Midbrain (tissue), 1 donor: Measurements from ENCODE around the gene KDELR3.
"Not testable (repeated sequence)": the region's sequence is repeated elsewhere in the genome, so short reads cannot be mapped to it uniquely, and the experiment has no call there.

ENCODE experiments used
- DNase-seq: peaks from one replicate; lab custom pipeline; 2025; lab: John Stamatoyannopoulos, UW

Gene KDELR3

DNA sequence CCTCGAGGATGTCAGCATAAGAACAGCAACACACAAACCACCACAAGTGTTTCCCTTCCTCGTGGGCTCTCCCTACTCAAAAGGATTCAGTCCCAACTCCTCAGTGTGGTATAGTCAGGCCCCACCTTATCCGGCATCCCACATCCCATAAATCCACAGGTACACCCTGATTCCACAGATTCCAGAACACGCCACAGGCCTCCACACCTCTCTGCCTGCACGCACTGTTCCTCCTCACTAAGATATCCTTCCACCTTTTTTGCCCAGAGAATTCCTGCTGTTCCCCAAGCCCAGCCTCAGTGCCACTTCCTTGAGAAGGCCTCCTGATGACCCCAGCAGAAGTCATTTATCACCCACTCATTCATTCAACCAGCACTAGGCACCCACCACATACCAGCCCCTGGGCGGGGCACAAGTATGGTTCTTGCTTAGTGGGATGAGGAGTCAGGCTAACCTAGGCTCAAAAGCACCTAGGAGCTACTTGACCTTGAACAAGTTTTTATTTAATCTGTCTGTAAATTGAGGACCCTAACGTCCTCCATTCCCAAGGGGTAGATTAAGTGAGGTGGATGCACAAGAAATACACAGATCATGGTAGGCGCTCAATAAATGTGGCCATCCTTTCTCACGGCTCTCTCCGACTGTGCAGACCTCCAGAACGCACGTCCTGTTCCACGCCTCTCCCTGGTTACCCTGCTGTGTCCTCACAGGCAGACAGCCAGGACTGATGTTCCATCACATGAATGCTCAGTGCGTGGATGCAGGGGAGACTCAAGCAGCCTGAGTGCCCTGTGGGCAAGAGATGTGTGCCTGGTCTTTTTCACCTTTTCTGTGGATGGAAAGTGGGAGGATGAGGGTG, 10.8 kb upstream of the KDELR3 start:
- DNase-seq: no peak

DNA sequence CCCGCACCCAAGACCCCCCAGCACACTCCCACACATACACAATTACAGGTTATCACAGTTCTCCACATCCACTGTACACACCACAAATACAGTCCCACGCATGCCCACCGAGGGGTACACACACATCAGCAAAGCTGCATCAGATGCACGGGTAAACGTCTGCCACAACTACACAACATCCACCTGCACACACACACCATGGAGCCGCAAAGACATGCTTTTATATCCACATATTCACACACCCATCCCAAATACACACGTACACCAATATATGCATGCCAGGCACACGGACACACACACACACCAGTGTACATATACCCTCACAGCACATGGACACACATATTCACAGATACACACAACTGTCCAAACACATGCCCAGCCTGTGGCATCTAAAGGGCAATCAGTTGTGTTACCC, 7.5 kb upstream of the KDELR3 start:
- no peak for DNase-seq

DNA sequence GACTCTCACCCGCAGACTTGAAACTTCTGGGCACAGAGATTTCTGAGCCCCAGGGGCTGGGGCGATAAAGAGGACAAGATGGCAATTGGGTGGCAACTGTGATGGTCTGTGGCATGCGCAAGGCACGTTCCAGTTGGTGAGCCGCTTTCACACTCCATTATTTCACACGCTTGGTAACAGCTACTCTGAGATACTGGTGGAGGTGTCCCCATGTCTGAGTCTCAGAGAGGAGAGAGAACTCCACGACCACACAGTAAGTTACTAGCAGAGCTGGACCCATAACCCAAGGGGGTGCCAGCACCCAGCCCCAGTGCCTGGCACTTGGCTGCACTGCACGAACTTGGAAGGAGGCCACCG, 6.9 kb upstream of the KDELR3 start:
- DNase-seq: no peak

DNA sequence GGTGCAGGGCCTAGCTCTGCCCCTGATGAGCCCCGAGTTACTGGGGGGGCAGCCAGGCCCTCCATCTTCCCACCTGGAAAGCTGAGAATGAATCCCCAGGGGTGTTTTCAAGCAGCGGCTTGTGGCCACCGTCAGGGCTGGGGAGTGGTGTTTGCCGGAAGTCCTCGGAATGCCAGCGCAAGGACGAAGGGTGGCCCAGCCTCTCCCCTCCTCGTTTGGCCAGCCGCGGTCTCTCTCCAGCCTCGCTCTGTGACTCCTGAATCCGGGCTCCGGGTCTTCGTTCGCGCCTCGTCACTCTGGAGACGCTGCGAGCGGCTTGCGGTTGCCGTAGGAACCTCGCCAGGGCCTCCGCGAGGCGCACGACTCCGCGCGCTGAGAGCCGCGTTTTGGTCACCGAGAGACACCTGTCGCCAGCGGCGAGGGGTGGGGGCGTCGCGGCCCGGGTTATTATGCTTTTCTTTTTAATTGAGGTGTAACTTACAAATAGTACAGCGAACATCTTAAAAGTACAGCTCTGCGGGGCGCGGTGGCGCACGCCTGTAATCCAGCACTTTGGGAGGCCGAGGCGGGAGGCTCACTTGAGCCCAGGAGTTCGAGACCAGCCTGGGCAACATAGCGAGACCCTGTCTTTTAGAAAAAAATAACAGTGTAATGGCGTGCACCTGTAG, 6.3 kb upstream of the KDELR3 start:
- peak; percentile 79 for DNase-seq

DNA sequence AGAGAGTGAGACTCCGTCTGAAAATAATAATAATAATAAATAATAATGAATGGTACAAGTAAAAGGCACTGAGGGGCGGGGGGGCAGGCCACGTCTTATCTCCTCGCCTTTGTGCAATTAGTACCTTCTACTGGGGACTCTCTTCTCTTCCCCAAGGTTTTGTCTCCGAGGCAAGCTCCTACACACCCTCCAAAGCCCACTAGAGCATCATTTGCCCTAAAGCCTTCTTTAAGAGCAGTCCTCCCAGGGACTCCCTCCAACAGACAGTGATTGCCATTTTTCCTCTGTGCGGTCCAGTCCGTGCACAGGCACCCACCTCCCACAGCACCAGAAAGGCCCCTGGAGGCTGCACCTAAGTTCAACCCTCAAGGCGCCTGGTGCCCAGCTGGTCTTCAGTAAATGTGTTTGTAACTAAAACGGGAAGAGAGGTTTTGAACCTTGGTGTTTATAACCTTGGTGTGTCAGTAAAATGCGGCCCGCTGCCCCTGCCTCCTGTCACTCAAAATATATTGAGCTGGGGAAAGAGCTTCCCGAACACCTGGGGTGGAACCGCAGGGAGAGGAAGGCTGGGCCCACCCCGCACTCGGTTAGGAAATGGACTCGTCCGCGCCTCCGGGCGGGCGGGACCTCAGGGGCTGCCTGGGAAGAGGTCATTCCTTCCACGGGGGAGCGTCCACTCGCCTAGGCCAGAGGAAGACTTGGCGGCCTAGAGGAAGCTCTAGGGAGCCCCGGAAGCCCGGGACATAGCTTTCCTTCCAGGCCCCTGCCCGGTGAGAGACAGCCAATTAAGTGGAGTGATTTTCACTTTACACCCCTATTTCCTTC, 4.7 kb upstream of the KDELR3 start:
- DNase-seq: no peak

DNA sequence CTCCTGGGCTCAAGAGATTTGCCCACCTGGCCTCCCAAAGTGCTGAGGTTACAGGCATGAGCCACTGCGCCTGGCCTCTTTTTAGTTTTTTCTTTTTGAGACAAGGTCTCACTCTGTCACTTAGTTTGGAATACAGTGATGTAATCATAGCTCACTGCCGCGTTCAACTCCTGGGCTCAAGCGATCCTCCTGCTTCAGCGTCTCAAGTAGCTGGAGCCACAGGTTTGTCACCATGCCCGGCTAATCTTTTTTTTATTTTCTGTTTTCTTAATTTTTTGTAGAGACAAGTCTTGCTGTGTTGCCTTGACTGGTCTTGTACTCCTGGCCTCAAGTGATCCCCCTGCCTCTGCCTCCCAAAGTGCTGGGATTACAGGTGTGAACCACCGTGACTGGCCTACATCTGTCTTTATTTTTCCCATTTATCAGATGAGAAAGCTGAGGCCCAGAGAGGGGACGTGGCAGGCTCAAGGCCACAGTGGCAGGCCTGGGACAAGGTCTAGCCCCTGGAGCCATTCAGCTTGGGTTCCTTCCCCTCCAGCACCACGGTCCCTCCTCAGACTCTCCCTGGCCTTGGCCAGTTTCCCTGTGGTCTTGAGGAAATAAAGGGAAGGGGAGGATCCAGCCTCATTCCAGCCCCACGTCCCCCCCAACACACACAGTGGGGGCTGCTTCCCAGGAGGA, 2.8 kb upstream of the KDELR3 start:
- DNase-seq: no peak

DNA sequence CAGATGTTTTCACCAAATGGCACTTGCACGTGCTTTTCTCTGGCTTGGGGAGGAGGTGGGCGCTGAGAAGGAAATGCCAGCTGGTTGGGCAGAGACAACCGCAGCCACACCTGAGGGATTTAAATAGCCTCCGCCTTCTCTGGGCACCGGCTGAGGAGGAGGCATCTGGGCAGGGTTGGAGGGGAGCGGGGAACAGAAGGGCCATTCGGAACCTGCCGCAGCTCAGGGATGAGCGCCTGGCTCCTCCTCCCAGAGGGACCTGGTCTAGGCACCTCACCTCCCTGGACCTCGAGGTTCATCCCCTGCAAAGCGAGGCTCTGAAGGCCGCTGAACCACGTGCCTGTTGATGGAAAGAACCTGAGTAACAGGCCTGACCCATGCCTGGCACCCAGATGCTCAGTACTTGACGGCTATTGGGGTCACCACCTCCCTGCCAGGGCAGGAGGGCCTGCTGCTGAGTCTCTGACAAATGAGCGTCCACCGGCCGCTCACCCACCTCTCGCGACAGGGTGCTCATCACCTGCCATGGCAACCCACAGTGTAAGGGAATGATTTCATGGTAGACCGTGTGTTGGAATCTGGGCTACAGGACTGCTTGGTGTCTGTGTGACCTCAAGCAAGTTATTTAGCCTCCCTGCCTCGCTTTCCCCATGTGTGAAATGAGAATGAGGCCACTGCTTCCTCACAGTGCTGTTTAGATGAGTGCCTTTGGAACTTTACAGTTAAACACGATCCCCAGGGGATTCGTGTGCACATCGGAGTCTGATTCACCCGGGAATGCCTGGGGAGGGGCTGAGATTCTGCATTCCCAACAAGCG, 2.0 kb upstream of the KDELR3 start:
- DNase-seq: no peak

DNA sequence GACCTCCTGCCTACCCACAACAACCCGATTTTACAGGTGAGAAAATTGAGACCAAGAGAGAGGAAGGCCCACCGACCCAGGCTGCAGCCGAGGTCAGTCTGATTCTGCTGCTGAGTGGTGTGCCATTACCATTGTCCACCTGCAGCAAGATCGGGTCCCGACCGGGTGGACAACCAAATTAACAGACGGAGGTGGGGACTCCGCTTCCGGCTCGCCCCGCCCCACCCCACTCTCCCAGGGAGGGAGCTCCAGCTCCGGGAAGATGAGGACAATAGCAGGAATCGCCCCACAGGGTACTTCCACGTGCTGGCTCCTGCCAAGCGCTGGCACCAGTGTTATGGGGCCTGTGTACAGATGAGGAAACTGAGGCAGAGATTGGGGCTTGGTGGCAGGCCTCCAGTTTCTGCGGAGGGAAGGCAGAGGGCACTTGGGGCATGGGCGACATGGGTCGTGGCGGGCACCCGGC, 425 bp upstream of the KDELR3 start:
- no peak for DNase-seq

DNA sequence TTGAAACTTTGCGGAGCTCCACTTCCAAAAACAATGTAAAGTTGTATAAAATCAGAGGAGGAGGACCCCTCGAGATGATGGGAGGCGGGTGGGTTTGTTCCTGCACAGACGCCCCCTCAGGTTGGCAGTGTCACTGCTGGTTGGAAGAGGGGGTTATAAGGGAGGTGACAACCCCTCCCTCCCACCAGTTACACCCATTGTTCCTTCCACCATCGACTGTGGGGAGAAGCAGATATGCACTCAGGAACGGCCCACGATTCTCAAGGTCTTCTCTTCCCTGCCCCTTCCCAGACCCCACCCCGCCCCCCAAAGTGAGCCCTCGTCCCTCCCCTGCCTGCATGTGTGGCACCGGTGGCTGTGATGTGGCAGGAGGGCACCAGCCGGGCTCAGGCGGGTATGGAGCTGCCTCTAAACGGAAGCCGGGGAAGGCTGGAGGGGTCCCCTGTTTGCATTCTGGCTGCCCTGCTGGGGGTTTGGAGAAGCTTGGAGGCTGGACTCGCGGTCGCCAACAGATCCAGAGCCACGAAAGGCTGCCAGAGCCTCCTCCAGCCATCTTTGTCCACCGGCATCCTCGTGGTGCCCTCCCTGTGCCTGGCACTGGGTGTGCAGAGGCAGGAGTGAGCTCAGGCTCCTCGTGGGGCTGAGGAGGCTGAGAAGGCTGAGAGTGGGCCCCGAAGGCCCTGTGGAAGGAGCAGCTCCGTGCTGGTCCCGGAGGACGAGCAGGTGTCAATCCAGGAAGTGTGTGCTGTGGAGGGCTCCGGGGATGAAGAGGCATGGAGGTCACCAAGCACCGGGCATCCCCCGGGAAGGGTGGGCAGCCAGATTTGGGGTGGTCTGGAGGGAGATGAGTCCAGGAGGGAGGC, 778 bp downstream of the KDELR3 start:
- no peak for DNase-seq

DNA sequence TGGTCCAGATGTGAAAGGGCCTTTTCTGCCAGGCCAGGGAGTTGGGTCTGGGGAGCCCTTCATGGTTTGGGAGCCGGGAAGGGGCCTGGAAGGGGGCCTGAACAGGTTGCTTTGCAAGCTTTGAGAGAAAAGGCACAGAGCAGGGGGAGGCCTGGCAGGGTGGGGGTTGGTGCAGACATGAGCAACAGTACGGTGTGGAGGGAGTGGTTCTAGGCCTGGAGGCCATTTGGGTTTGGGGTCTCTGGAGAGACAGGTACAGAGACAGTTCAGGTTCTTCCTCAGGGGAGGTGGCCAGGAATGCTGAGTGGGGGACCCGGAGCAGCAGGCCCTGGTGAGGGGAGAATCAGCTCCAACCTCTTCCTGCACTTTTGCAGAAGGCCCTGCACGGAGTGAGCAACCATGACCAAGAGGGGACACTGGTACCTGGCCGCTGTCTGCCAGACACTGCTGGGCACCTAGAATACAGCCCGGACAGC, 1.4 kb downstream of the KDELR3 start:
- no peak for DNase-seq

DNA sequence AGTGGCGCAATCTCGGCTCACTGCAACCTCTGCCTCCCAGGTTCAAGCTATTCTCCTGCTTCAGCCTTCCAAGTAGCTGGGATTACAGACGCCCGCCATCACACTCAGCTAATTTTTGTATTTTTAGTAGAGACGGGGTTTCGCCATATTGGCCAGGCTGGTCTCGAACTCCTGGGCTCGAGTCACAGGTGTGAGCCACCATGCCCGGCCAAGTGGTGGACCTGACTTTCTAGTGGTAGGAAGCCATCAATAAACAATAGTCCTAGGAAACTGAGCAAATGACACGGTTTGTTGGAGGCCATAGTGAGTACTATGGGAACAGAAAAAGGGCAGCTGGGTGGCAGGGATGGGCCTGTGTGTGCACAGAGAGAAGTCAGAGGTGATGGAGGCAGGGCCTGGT, 2.3 kb downstream of the KDELR3 start:
- not testable (repeated sequence) for DNase-seq

DNA sequence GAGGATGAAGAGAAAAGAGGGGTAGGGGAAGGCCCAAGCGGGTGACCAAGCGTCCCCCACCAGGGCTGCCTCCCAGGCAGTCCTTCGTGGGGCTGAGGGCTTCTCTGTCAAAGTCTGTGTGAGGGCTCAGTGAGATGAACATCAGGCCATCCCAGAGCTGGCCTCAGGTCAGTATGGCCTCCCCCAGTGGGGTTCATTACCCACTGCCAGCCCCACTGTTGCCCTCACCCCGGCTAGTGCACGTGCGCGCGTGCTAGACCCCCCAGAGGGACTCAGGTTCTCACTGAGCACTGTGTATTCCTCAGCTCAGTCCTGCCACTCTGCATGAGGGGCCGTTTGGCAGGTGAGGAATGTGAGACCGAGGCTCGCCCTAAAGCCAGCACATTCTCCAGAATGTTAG, 3.3 kb downstream of the KDELR3 start:
- DNase-seq: no peak

DNA sequence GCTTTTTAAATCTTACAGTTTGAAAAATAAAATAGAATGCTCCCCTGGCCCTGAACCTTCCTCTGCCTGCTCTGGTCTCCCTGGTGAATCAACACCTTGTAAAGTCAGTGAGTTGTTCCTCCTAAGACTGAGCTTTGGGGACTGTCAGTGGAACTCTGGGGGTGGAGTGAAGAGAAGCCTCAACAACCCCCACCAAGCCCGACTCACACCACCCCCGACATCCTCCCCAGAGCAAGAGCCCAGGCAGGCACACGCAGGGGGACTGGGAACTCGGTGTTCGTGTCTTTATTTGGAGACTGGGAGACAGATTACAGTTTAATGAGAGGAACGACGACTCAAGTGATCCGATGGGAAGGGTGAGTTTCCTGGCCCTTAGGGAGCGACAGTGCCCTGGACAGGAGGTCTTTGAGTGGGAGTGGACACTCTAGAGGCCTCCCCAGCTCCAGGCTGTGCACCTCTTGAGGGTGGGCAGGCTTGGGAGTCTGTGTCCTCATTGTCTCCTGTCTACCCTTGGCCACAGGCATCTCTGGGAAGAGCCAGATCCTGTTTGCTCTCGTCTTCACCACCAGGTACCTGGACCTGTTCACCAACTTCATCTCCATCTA, 6.2 kb downstream of the KDELR3 start:
- DNase-seq: no peak

DNA sequence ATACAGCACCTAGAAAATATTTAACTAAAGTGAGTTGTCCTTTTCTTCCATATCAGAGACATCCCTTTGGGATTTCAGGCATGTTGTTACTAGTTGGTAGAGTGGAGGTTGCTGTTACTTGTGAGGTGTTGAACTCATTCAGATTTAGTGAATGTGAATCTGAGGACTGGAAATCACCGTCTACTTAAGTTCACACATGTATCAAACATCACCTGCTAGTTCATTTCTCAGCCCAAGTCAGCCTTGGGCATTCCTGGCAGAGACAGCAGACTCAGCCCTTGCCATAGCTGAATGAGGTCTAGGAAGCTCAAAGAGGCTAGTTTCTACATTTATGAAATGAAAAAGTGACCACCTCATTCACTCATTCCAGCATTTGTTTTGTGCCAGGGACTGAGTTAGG, 9.7 kb downstream of the KDELR3 start:
- no peak for DNase-seq

DNA sequence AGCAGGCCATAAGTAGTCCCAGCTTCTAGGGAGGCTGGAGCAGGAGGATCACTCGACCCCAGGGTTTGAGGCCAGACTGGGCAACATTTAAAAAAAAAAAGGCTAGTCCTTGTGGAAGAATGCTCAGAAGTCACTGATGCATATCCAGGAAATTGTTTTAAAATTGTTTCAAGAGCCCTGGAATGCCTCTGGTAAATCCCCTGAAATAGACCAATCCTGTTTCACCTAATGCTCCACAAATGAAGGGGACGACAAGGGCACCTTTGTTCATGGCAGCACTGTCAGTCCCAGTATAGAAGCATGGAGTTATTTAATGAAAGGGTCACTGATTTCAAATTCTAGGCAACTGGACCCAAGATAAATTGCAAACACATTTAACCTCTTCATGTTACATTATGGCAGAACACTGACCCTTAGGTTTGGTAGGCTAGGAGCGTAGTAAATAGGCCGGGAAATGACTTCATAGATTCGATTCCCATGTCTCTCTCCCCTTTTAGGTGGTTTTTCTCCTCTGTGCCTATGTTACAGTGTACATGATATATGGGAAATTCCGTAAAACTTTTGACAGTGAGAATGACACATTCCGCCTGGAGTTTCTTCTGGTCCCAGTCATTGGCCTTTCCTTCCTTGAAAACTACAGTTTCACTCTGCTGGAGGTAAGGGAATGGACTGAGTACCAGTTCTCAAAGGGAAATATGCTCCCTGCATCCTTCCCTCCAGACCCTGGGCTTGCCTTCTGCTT, 11.4 kb downstream of the KDELR3 start:
- DNase-seq: no peak

DNA sequence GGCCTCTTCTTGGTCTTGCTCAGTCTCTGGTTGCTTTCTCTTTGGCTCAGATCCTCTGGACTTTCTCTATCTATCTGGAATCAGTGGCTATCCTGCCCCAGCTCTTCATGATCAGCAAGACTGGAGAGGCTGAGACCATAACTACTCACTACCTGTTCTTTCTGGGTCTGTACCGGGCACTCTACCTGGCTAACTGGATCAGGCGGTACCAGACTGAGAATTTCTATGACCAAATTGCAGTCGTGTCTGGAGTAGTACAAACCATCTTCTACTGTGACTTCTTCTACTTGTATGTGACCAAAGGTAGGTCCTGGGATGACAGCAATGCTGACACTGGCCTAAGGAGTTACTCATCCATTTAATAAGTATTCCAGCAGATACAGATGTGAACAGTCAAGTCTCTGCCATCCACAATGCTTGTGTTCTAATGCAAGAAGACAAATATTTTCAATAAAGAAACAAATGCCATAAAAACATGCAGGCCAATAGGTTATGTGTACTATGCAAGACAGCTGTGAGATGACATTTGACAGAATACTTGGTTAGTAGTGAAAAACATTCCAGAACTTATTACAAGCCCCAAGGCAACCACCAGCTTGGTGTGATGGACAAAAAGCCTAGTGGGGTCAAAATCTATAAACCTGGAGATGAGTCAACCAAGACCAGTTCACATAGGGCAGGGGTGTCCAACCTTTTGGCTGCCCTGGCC, 13.4 kb downstream of the KDELR3 start:
- no peak for DNase-seq

DNA sequence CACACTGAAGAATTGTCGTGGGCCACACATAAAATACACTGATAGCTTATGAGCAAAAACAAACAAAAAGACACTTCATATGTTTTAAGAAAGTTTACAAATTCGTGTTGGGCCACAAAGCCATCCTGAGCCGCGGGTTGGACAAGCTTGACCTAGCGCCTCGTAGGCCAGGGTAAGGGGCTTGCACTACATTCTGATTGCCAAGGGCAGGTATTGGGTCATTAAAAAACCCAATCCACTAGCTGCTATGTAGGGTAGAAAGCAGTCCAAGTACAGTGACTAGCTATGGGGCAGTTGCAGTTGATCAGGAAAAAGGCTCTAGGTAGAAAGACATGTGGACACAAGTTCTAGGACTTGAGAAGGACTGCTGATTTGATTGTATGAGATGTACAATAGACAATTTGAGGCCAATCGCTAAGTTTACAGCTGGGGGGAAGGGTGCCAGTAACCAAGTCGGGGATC, 14.0 kb downstream of the KDELR3 start:
- DNase-seq: no peak

DNA sequence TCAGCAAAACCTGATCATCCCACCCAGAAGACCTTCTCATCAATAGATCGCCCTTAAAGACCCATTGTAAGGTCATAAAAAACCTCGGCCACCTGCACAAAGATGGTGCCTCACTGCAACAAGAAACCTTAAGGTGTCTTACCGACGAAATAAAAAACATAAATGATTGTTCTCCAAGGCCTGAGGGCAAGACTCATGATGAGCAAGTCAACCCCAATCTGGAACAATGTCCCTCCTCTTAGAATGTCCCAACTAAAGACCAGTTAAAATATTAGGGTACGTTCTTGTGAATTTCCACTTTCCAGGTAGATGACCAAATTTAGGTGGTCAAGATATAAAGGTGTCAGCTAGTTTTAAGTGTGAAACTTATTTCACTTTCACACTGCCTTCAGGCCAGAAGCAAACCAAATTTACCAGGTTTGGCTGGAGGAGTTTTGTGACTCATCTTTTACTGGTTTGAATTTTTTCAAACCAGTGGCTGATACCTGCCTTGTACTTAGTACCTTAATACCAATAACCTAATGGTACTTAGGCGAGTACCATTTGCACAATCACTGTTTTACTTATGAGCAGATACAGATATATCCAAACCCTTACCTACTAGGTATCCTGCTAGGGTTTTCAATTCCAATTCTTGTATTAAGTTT, 14.9 kb downstream of the KDELR3 start:
- no peak for DNase-seq
